OCI-M2 (cell line): ENCODE results near the gene COL23A1.

Source experiments
- DNase-seq: peaks from one replicate; lab custom pipeline; 2025; ENCODE audit not compliant: unreplicated experiment; lab: John Stamatoyannopoulos, UW

COL23A1 gene

DNA sequence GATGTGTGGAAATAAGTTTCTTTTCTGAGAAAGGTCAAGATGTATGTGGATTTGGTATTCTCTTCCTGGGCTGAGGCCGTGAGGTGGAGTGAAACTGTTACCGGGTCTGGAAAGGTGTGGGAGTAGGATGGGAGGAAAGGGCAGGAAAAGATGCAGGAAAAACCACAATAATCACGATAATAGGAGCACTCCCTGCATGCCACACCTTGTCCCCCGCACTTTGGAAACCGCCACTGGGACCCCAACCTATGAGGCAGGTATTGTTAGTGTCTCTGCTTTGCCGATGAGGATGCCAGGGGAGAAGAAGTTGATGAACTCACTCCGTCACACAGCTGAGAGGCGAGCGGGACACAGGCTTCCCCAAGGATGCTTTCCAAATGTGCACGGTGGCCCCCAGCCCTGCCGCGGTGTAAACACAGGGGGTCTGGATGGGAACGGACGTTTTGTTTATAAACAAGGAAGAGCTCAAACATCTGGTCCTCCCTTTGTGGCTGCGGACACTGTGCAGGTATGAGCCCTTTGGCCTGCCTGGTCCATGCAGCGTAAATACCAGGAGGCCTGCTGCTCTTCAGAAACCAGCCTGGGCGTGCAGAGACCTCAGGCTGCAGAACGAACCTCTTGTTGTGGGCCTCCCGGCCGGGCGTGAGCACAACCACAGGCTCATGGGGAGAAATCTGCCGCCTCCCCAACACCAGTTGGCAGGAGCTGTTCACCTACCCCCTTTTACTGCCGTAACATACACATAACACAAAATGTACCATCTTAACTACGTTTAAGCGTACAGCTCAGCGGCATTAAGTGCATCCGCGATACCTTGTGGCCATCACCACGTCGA is 126.7 kb downstream of the COL23A1 start:
- no peak for DNase-seq

DNA sequence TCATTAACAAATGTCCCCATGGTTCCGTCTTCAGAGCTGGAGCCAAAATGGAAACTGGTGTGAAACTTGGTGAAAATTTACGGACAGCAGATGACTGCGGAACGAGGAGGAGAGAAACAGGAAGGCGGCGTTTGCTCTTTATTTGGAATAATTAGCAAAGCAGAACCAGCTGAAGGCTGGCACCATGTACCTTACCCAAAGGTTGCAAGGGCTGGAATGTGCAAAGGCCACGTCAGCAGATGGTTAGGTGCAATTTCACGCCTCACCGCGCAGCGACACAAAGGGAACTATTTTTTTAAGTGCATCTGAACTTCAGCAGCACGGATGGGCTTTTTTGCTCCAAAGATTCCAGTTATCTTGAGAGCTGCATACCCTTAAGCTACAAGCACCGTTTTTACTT is 127.4 kb downstream of the COL23A1 start:
- no peak for DNase-seq

DNA sequence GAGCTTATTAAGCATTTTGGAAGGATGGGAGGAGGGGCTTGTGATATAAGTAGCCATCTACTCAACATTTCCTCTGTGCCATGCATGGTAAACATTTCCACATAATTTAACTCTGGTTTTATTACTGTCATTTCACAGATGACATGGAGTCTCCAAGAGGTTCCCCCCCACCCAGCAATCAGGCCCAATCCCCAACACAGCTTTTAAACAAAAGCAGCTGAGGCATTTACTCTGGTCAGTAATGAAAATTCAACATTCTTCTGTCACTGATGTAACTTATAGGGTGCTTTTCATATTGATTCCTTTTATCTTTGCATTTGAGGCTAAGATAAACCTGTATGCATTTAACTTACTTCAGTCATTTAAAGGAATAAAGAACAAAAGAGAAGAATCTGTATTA is 128.1 kb downstream of the COL23A1 start:
- no peak for DNase-seq

DNA sequence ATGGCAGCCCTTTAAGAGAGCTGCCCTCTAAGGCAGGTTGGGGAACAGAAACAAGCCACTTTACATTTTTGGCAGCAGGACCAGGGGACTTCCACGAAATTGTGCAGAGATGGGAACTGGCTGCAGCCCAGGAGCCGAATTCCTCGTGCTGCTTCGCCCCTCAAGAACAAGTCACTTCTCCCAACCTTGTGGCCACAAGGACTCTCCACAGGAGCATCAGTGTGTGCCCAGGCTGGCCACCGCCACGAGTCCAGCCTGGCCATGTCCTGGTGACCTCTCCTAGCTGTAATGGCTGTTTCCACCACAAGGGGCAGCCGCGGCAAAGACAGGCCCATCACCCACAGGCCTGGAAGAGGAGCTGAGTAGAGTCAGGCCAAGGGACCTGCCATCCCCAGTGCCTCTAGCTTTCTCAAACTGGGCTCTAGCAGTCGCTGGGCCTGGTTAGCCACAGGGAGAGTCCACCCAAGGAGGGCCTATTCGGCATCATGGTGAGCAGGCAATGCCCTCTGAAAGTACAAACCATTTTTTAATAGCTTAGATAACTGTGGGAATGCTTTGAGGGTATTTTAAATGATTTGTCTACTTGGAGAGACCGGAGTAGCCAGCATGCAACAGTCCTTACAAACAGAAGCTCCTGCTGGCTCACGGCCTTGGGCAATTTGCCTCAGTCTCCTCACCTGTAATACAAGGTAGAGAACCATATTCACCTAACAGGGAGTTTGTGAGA is 129.0 kb downstream of the COL23A1 start:
- no peak for DNase-seq

DNA sequence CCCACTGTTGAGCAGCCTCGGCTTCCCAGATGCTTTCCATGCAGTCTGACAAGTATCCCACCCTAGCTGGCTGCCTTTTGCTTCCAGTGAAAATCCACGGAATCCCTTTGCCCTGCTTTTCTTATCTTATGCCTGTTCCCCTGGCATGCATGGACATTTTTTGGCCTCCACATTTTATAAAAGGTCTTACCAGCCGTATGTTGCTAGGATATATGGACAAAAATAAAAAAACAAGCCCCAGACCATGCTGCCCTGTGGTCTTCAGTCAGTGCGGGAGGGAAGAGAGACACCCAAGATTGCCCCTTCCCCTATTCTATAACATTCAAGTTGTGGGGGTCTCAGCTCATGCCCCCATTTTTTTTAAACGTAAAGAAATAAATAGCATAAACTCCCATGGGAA is 129.6 kb downstream of the COL23A1 start:
- DNase-seq, result no peak

DNA sequence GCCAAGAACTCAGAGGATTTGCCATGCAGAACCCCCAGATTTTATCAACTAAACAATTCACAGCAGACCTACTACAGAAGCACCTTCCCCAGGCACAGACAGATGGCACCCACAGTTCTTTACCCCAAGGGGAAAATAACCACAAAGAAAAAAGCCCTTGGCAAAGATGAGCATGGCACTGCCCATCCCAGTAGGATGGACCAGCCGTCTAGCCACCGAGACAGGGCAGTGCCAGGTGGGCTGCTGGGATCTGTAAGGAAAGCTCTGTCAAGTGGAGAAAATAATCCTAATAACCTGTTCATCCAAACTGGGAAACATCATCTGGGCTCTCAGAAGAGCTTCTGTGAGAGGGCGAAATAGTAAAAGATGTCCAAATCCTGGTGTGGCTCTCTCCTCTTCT is 130.0 kb downstream of the COL23A1 start:
- DNase-seq, result no peak

DNA sequence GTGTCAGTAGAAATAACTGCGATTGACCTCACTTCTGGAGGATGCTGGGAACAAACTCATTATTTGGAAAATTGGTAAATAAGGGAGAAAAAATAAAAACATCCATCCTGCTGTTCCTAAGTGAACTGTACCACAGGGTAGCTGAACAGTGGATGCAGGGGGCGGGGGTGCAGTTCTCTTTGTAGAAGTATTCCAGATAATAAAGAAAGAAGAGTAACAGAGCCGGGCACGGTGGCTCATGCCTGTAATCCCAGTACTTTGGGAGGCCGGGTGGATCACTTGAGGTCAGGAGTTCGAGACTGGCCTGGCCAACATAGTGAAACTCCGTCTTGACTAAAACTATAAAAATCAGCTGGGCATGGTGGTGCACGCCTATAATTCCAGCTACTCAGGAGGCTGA is 132.1 kb downstream of the COL23A1 start:
- no peak for DNase-seq

DNA sequence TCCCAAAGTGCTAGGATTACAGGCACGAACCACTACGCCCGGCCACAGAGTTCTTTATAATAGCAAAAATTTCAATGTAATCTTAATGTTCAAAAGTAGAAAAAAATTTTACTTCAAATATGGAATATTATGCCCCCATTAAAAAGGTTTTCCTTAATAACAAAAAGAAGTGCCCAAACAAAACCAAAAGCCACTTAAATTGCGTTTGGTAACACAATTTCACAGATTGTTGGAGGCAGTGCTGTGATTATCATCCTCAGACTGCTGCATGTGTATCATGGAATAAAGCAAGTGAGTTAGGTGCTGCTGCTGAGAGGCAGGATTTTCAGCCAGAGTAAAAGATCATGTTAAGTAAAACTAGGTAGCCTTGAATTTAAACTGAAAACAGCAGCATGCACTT is 132.7 kb downstream of the COL23A1 start:
- no peak for DNase-seq

DNA sequence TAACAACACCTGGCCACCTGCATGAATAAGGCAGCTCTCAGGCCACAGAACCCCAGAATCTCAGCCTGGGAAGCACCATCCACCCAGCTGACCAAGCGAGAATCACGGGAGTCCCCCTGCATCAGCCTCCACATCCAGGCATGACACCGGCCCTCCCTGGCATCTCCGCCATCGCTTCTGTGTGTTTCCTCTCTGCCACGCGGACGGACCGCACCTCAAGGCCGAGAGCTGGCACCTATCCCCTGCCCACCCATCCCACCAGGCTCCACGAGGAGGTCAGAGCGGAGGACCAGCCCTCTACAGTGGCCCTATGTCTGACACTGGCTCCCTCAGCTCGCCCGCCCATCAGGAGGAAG is 134.7 kb downstream of the COL23A1 start:
- DNase-seq, result no peak

DNA sequence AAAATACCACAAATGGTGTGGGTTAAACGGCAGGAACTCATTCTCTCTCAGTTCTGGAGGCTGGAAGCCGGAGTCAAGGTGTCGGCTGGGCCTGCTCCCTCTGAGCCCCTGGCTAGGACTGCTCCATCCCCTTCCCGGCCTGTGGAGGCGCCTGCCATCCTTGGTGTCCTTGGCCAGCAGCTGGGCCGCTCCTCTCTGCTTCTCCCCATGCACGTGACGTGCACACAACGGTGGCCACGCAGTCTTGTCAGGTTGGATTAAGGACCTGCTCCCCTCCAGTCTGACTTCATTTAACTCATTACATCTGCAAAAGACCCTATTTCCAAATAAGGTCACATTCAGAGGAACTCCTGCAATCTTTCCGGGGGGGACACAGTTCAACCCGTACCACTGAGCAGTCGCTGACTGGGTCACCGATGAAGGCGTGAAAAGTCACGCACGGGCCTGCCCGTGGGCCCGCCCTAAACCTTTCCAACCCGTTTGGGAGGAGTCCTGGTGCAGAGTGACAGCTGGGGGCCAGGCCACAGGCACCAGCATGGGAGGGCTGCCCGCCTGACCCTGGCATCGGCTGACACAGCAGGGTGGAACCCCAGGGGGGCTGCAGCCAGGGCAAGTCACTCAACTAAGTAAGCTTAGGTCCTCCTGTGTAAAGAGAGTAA is 135.2 kb downstream of the COL23A1 start:
- no peak for DNase-seq

DNA sequence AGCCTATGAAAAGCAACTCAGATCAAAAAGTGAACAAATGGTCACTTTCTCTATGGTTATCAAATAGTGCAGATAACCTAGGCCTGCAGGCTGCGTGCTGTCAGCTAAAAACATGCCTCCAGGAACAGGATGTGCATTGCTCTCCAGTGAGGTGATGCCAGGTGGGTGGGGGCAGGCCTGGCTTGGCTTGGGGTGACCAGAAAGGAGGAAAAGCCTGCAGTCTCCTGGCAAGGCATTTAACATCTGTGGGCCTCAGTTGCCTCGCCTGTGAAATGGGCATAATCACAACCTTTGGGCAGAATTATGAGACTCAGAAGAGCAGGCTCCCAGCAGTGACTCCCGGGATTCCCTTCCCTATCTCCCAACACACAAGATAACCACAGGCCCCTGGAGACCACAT is 135.9 kb downstream of the COL23A1 start:
- no peak for DNase-seq

DNA sequence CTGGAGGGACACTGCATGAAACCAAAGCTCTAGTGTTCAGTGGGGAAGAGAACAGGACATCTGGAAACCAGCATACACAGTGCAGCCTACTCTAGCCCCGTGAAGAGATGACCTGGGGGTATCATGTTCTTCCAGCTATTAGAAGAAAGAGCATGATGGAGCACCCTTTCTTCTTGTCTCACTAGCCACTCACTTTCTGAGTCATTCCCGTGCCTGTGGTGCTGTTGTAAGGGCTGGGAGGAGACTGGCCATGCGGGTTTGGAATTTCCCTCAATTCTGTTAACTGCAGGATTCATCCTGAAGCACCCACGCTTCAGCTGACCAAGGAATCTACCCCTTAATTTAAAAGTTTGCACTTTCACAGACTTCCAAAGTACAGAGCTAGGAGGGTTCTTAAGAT is 137.0 kb downstream of the COL23A1 start:
- DNase-seq, result no peak

DNA sequence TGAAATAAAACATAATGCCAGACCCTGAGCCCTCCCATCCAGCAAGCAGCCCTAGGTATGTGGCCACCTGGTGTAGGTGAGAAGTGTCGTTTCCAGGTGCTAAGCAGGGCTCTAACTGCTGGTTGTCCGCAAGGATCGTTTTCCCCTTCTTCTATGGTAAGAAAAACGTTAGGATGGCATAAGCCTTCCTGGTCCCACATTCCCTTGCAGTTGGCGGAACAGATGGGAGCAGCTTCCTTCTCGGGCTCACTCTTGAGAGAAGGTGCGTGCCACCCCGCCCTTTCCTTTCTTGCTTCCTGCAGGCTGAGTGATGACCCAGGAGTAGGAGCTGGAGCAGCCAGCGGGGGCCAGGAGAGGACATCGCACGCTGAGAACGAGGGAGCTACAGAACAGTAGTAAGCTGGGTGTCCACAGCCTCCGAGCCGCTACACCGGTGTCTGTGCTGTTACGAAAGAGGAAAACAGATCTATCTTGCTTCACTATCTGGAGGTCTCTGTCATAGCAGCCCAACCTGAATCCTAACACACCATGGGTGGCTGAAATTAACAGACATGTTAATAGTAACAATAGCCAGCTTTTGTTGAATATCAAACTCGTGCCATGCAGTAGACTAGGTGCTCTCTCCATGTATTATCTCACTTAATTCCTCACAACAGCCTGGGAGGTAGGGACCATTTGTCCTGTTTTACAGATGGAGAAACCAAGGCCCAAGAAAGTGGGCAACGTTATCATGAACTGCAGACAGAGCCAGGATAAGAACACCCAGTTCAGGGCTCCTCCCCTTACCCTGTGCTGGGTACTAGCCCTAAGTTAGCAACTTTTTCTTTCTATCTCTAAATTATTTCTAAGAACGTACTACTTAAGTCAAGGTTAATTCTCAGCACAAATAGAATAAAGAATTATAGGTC is 139.8 kb downstream of the COL23A1 start:
- no peak for DNase-seq

DNA sequence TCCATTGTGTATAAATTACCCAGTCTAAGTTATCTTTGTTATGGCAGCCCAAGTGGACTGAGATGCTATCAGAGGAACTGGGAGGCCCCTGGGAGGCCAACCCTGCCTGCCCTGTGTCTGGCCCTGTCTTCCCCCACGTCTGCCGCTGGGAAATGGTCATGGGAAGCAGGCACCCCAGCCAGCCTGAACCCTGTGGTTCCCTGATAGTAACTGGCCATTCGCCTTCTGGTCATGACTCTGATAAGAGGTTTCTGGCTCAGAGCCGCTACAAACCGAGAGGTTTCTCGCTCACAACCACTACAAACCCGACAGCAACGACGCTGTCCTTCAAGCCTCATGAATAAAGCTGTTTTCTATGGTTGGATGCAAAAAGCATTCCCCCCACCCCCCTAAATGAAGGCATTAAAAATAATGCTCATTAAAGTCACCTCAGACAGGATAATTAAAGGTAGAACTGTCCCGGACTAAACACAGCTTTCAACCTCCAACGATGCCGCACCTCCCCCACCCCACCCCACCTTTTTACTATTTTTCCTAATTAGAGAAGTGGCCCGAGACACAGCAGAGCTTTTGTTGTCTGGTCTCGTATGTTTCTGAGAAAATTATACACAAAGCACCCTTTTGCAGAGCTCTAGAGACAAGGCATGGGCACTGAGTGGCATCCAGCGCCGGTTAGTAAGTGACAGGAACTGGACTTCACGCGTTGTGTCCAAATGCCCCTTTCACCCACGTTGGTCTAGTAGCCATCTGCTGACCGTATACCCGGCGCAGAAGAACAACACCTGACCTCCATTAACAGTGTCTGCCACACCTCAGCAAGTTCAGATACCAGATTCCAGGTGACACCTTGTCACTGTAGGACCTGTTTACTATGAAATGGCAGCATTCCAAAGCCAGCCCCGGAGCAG is 140.8 kb downstream of the COL23A1 start:
- peak; percentile 30 for DNase-seq

DNA sequence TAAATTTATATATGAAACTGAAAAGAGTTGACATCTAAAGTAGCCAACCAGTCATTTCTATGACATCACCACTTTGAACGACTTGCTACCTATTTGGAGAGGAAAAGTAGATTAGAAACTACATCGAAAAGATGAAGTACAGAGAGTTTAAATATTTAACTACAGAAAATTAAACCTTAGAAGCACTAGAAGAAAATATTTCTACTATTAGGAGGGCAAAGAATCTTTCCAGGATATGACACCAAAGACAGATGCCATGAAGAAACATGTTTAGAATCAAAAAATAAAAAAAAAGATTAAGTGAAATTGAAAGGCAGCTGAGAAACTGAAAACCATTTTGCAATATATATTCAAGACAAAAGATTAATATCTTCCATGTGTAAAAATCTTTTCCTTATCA is 144.7 kb downstream of the COL23A1 start:
- DNase-seq, result no peak

DNA sequence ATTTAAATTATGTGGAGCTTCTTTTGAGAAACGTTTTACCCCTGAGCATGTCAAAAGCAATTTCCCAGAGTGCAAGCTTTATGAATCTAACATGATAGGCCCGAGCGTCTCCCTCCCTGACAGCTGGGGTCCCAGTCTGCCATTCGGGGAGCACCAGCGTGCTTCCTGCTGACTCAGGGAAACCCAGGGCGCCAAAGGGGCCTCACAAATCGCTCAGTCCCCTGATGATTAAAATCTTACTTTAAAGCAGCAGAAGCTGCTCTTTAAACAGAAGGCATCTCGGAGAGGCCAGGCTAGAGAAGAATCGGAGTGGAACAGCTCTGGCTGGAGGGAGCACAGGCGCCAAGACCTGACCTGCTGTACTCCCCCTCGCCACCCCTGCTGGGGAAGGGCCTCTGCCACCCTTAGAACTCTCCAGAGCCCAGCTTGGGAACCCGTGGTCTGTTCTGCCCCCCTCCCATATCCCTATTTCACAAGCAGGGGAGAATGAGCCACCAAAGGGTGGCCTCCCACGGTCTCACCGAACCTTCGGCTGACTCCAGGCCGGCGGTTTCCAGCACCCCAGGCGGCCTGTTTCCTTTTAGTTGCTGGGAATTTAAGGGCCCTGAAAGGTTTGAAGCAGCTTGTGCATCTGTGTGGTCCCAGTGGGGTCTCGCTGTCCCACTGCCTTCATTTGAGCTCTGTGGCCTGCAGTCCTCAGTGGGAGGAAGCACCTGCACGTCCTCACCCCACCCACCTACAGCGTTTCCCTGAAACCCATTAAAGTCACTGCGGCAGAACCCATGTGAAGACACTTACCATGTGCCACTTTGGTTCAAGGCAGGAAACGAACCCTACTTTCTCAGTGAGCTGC is 147.6 kb downstream of the COL23A1 start:
- no peak for DNase-seq

DNA sequence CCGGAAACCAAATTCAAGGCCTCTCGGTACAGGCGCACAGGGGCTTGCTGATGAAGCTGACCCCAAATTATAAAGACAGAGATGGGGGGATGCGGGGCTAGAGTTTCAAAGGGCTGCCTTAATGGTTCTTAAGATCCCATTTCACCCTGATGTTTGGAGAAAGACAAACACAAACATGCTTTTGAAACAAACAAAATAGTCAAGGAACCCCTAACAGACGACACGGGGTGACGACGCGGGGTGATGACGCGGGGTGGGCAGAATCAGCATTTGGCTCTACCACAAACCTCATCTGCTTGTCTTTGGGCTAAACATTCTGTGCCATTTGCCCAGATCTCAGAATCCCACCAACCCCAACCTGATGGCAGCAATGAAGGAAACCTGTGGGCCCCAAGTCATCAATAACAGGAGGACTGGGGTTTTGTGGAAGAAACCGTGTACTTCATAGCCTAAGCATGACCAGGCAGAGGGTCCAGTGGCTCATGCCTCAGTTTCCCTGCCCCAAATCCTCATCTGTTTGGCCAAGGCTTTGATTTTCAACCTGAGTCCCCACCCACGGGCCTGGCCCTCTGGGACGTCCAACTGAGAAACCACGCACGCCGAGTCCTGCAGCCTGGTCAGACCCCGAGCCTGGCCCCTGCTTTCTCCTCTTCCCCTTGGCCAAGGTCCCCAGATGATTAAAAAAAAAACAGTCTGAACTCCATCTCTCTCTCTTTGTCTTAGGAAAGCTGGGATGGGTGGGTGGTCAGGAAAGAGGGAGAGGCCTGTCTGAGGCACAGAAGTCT is 148.5 kb downstream of the COL23A1 start:
- DNase-seq, result no peak

DNA sequence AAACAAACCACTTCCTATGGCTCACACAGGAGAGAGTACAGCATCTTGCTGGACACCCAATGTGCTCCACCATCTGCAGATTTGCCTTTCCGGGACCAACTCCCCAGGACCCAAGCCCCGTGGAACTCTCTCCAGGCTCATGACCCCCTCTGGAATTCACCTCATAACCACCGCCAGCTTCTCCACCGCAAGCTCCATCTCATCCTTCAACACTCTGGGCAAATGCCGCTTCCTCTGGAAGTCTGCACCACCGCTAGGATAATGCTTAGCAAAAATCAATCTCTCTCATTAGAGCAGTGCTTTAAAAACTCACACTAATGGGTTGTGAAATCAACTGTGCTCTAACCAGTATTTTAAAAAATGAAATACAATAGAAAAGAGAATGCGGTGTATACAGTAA is 150.0 kb downstream of the COL23A1 start:
- no peak for DNase-seq
